Stimulated activated CD8-positive, alpha-beta memory T cell treated with anti-CD3 and anti-CD28 coated beads, Interleukin-12 subunit alpha, Interleukin-12 subunit beta, amount 100 ng/mL, for 1 hour (primary cell): Measurements from ENCODE around the gene ETFA.
"Not testable (repeated sequence)": the region's sequence is repeated elsewhere in the genome, so short reads cannot be mapped to it uniquely, and the experiment has no call there.

ENCODE experiments used
- DNase-seq: peaks from one replicate; pipeline ENCODE4 v3.0.0-alpha.2; 2020; ENCODE audit warnings: low read depth

The ETFA gene

GRCh38 chr15:76324066-76324465, 12.8 kb upstream of the ETFA start:
- no peak for DNase-seq

GRCh38 chr15:76321602-76322001, 10.3 kb upstream of the ETFA start:
- DNase-seq = no peak

- DNase-seq = no peak
These were observed 9.9 kb upstream of the ETFA start for GRCh38 chr15:76321171-76321570.

GRCh38 chr15:76320012-76320411, 8.7 kb upstream of the ETFA start:
- DNase-seq = no peak

GRCh38 chr15:76313731-76314130, 2.5 kb upstream of the ETFA start:
- DNase-seq = no peak

GRCh38 chr15:76313175-76313567, 1.9 kb upstream of the ETFA start:
- not testable (repeated sequence) for DNase-seq

GRCh38 chr15:76312540-76313174, 1.4 kb upstream of the ETFA start:
- DNase-seq = no peak

- no peak for DNase-seq
These were observed 682 bp downstream of the ETFA start for GRCh38 chr15:76310475-76311099.

- no peak for DNase-seq
These were observed 1.5 kb downstream of the ETFA start for GRCh38 chr15:76309601-76310330.

- no peak for DNase-seq
These were observed 7.4 kb downstream of the ETFA start for GRCh38 chr15:76303909-76304308.

- DNase-seq = no peak
These were observed 11.5 kb downstream of the ETFA start for GRCh38 chr15:76299786-76300185.

GRCh38 chr15:76298986-76299385, 12.3 kb downstream of the ETFA start:
- DNase-seq = no peak

GRCh38 chr15:76297951-76298350, 13.3 kb downstream of the ETFA start:
- not testable (repeated sequence) for DNase-seq

GRCh38 chr15:76296849-76297248, 14.4 kb downstream of the ETFA start:
- no peak for DNase-seq

- not testable (repeated sequence) for DNase-seq
These were observed 16.8 kb downstream of the ETFA start for GRCh38 chr15:76294463-76294862.

GRCh38 chr15:76293361-76293760, 17.9 kb downstream of the ETFA start:
- DNase-seq = no peak

GRCh38 chr15:76289582-76289981, 21.7 kb downstream of the ETFA start:
- no peak for DNase-seq

- DNase-seq = peak; percentile 16
These were observed 24.9 kb downstream of the ETFA start for GRCh38 chr15:76286271-76286879.

GRCh38 chr15:76285241-76285825, 25.9 kb downstream of the ETFA start:
- no peak for DNase-seq

- DNase-seq = no peak
These were observed 28.8 kb downstream of the ETFA start for GRCh38 chr15:76282465-76282864.

- DNase-seq = no peak
These were observed 32.6 kb downstream of the ETFA start for GRCh38 chr15:76278651-76279050.

GRCh38 chr15:76274821-76275220, 36.4 kb downstream of the ETFA start:
- DNase-seq = no peak

GRCh38 chr15:76274226-76274625, 37.0 kb downstream of the ETFA start:
- DNase-seq = no peak
